NT2/D1 (cell line): Measurements from ENCODE around the gene RGS9.

Experiments
- SUZ12 ChIP-seq: IDR thresholded peaks from 2 replicates; pipeline ENCODE4 v1.6.1; 2011; ENCODE audit not compliant: insufficient read length, insufficient read depth; ENCODE audit errors: extremely low read depth
- YY1 ChIP-seq: IDR thresholded peaks from 2 replicates; pipeline ENCODE4 v1.6.1; 2011; ENCODE audit not compliant: insufficient read length, insufficient read depth
- ZNF274 ChIP-seq: IDR thresholded peaks from 2 replicates; pipeline ENCODE4 v1.6.1; 2011; ENCODE audit warnings: mild to moderate bottlenecking, low read depth, low read length

- TF ChIP-seq SUZ12: no peak
- no peak for TF ChIP-seq YY1
- no peak for TF ChIP-seq ZNF274
Measured at GRCh38 chr17:65115839-65116238, 21.3 kb upstream of the RGS9 start.
